H9 (cell line): ENCODE measurements around the gene CAMTA2. TPM values are rescaled to one million over a fixed set of nuclear protein-coding genes. Genes with fewer than 3 reads are reported as not detected.

Experiments
- DNase-seq: peaks from one replicate; pipeline ENCODE4 v3.0.0-alpha.2; 2017
- H2AFZ ChIP-seq: one replicate; pipeline ENCODE4 v1.6.1; 2013; ENCODE audit warnings: mild to moderate bottlenecking, low read length, control low read depth, moderate library complexity
- H2AK5ac ChIP-seq: 2 replicates; pipeline ENCODE4 v1.6.1; 2013; ENCODE audit warnings: low read length, control low read depth, mixed read lengths; ENCODE audit not compliant: insufficient read length
- H2BK120ac ChIP-seq: one replicate; pipeline ENCODE4 v1.6.1; 2013; ENCODE audit warnings: low read depth, mild to moderate bottlenecking, low read length, control low read depth, inconsistent platforms; ENCODE audit not compliant: poor library complexity, severe bottlenecking
- H2BK12ac ChIP-seq: 2 replicates; pipeline ENCODE4 v1.6.1; 2013; ENCODE audit warnings: low read length, control low read depth, mixed read lengths, low read depth; ENCODE audit not compliant: insufficient read length
- H2BK15ac ChIP-seq: 2 replicates; pipeline ENCODE4 v1.6.1; 2013; ENCODE audit warnings: low read depth, low read length, control low read depth
- H2BK20ac ChIP-seq: one replicate; pipeline ENCODE4 v1.6.1; 2013; ENCODE audit warnings: low read depth, mild to moderate bottlenecking, low read length, control low read depth, inconsistent platforms; ENCODE audit not compliant: poor library complexity, severe bottlenecking
- H2BK5ac ChIP-seq: 2 replicates; pipeline ENCODE4 v1.6.1; 2013; ENCODE audit warnings: low read length, control low read depth, mixed read lengths; ENCODE audit not compliant: insufficient read length
- H3K14ac ChIP-seq: 2 replicates; pipeline ENCODE4 v1.6.1; 2013; ENCODE audit warnings: low read length, control low read depth; ENCODE audit not compliant: insufficient read depth
- H3K18ac ChIP-seq: 2 replicates; pipeline ENCODE4 v1.6.1; 2013; ENCODE audit warnings: low read depth, mild to moderate bottlenecking, mixed read lengths, low read length, control low read depth; ENCODE audit not compliant: insufficient read length
- H3K23ac ChIP-seq: 2 replicates; pipeline ENCODE4 v1.6.1; 2013; ENCODE audit warnings: low read length, control low read depth, mixed read lengths, low read depth; ENCODE audit not compliant: insufficient read length
- H3K23me2 ChIP-seq: 2 replicates; pipeline ENCODE4 v1.6.1; 2013; ENCODE audit warnings: low read depth, mild to moderate bottlenecking, mixed read lengths, low read length, control low read depth; ENCODE audit not compliant: insufficient read length, poor library complexity, severe bottlenecking
- H3K27ac ChIP-seq: 2 replicates; pipeline ENCODE4 v1.5.1; 2013; ENCODE audit warnings: low read length, control low read depth, mixed read lengths, low read depth; ENCODE audit not compliant: insufficient read length
- H3K27me3 ChIP-seq: 2 replicates; pipeline ENCODE4 v1.6.1; 2013; ENCODE audit warnings: low read length, control low read depth, inconsistent platforms; ENCODE audit not compliant: insufficient read depth
- H3K4ac ChIP-seq: 2 replicates; pipeline ENCODE4 v1.6.1; 2013; ENCODE audit warnings: low read depth, mild to moderate bottlenecking, control low read depth, inconsistent platforms, low read length, moderate library complexity
- H3K4me1 ChIP-seq: 2 replicates; pipeline ENCODE4 v1.6.1; 2013; ENCODE audit warnings: low read length, control low read depth, inconsistent platforms; ENCODE audit not compliant: insufficient read depth
- H3K4me2 ChIP-seq: 2 replicates; pipeline ENCODE4 v1.6.1; 2013; ENCODE audit warnings: low read length, control low read depth, mixed read lengths; ENCODE audit not compliant: insufficient read length, insufficient read depth
- H3K56ac ChIP-seq: 2 replicates; pipeline ENCODE4 v1.6.1; 2013; ENCODE audit warnings: low read depth, mild to moderate bottlenecking, mixed read lengths, low read length, control low read depth; ENCODE audit not compliant: insufficient read length
- H3K79me1 ChIP-seq: 2 replicates; pipeline ENCODE4 v1.6.1; 2013; ENCODE audit warnings: low read depth, mild to moderate bottlenecking, moderate library complexity, low read length, control low read depth, inconsistent platforms; ENCODE audit not compliant: insufficient read depth, poor library complexity, severe bottlenecking
- H3K79me2 ChIP-seq: 2 replicates; pipeline ENCODE4 v1.6.1; 2013; ENCODE audit warnings: low read length, control low read depth, inconsistent platforms; ENCODE audit not compliant: insufficient read depth
- H3K9ac ChIP-seq: 2 replicates; pipeline ENCODE4 v1.6.1; 2013; ENCODE audit warnings: low read length, control low read depth, mixed read lengths; ENCODE audit not compliant: insufficient read length; ENCODE audit errors: extremely low read depth
- H3K9me3 ChIP-seq: one replicate; pipeline ENCODE4 v1.6.1; 2013; ENCODE audit warnings: low read depth, low read length, inconsistent platforms; ENCODE audit not compliant: control insufficient read depth
- H3T11ph ChIP-seq: one replicate; pipeline ENCODE4 v1.6.1; 2013; ENCODE audit warnings: mild to moderate bottlenecking, low read length, control low read depth, inconsistent platforms
- H4K20me1 ChIP-seq: one replicate; pipeline ENCODE4 v1.6.1; 2013; ENCODE audit not compliant: control insufficient read depth, insufficient read length, insufficient read depth
- H4K5ac ChIP-seq: 2 replicates; pipeline ENCODE4 v1.6.1; 2013; ENCODE audit warnings: low read depth, mild to moderate bottlenecking, mixed read lengths, low read length, control low read depth; ENCODE audit not compliant: insufficient read length
- H4K8ac ChIP-seq: replicated peaks from 2 replicates; pipeline ENCODE4 v1.6.1; 2013; ENCODE audit warnings: low read length, control low read depth, mixed read lengths, low read depth; ENCODE audit not compliant: insufficient read length
- H4K91ac ChIP-seq: 2 replicates; pipeline ENCODE4 v1.6.1; 2013; ENCODE audit warnings: low read depth, mild to moderate bottlenecking, moderate library complexity, mixed read lengths, low read length, control low read depth; ENCODE audit not compliant: insufficient read length
- H3K27ac Mint-ChIP-seq, 3 experiments: 2 replicates in 2 of 3; 3 replicates in 1 of 3; pipeline ENCODE4 v1.8.0; 2020 to 2021; ENCODE audit warnings: mixed read lengths in 3 of 3, mild to moderate bottlenecking in 1 of 3, moderate library complexity in 1 of 3
- H3K27me3 Mint-ChIP-seq: 2 replicates; pipeline ENCODE4 v1.8.0; 2021; ENCODE audit warnings: low read depth, mild to moderate bottlenecking, moderate library complexity, mixed read lengths
- H3K36me3 Mint-ChIP-seq, 3 experiments: 2 replicates in 2 of 3; 3 replicates in 1 of 3; pipeline ENCODE4 v1.8.0; 2020 to 2021; ENCODE audit warnings: low read depth in 3 of 3, mixed read lengths in 3 of 3; ENCODE audit not compliant: insufficient read depth in 1 of 3
- H3K4me1 Mint-ChIP-seq, 2 experiments: 2 replicates each; pipeline ENCODE4 v1.8.0; 2020; ENCODE audit warnings: mixed read lengths in 2 of 2
- H3K4me3 Mint-ChIP-seq, 2 experiments: 2 replicates in 1 of 2; 3 replicates in 1 of 2; pipeline ENCODE4 v1.8.0; 2020 to 2021; ENCODE audit warnings: mild to moderate bottlenecking in 2 of 2, mixed read lengths in 2 of 2, moderate library complexity in 1 of 2
- H3K9me3 Mint-ChIP-seq, 2 experiments: 2 replicates in 1 of 2; 3 replicates in 1 of 2; pipeline ENCODE4 v1.8.0; 2020; ENCODE audit warnings: mild to moderate bottlenecking in 2 of 2, mixed read lengths in 2 of 2, moderate library complexity in 1 of 2
- WGBS: extraction: QIAGEN DNeasy Blood & Tissue Kit; methylation state at CpG from one replicate; pipeline ENCODE4 v1.1.7; 2013; ENCODE audit warnings: missing lambda C conversion rate, low lambda C conversion rate, mixed read lengths; ENCODE audit not compliant: insufficient read length; ENCODE audit errors: extremely low coverage; 5-methylcytosine and 5-hydroxymethylcytosine counted together
- total RNA-seq: library from RNA; stranded (reverse); gene quantifications from 2 replicates; pipeline ENCODE4 v1.2.1, GENCODE V29; 2021
- TF ChIP-seq, protein P1 (sequence below): fragments of 200-600 bp; sonication (generic); conservative IDR thresholded peaks from 3 replicates; pipeline ENCODE4 v1.8.0; 2021; ENCODE audit warnings: antibody characterized with exemption, mild to moderate bottlenecking

CAMTA2 gene
- total RNA-seq, 1 experiment from 2014 or later: 15.6 TPM

DNA sequence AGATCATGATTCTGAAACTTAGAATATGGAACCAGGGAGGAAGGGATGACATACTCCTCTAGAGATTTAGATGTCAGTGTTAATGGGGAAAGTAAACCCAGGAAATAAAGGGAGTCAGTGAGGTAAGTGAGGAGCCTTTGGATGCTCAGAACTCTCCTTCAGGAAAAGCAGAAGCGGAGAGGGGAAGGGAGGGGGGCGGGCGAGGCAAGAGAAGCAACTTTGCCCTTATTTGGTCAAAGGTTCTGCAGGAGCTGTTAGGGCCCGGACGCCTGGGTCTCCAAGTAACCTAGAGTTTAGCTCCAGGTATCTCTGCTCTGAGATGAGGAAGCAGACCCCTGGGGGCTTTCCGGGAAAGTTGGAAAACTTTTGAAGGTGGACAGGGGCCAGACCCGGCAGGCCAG lies 40.5 kb downstream of the CAMTA2 start:
- Histone ChIP-seq H4K20me1 (no peaks in the 10 kb centered on the region), H2BK20ac (no peak overlapping the region), H3T11ph (no peak overlapping the region), H2BK120ac (no peak overlapping the region), H2AFZ (no peak overlapping the region), H3K23ac (no peak overlapping the region), H3K4me1 (peaks cover 4% of the 10 kb centered on the region; the same call in 1 of the 2 replicates), H4K5ac (no peak overlapping the region), H4K8ac (no peak overlapping the region), H3K18ac (no peak overlapping the region), H2BK15ac (no peak overlapping the region), H3K79me1 (peaks cover 4% of the 10 kb centered on the region), H2AK5ac (no peak overlapping the region), H3K14ac (0 out of 2 replicates have a peak overlapping the region, but pooled peaks have one; percentile 31), H3K9me3 (no peaks in the 10 kb centered on the region), H3K27me3 (no peaks in the 10 kb centered on the region), H3K4ac (no peak overlapping the region; the same call in 1 of the 2 replicates), H2BK12ac (no peak overlapping the region), H3K23me2 (peaks cover 23% of the 10 kb centered on the region), H2BK5ac (no peak overlapping the region), H3K9ac (peak overlapping the region; percentile 42), H4K91ac (no peak overlapping the region), H3K79me2 (peaks cover 13% of the 10 kb centered on the region; the same call in 1 of the 2 replicates), H3K4me2 (peak overlapping the region; percentile 72), H3K27ac (no peak overlapping the region), H3K56ac (no peak overlapping the region)
- Mint-ChIP-seq H3K27me3 (peaks cover 5% of the 10 kb centered on the region), H3K9me3 (peaks cover 0 to 2% of the 10 kb centered on the region in 2 experiments; a peak in 2 of 5 replicates), H3K36me3 (peaks cover 27 to 55% (median 46%) of the 10 kb centered on the region in 3 experiments), H3K27ac (peak overlapping the region; percentile 32 to 92 (median 78); a peak in 6 of 7 replicates), H3K4me3 (peak overlapping the region; percentile 95 to 100), H3K4me1 (peaks cover 37 to 38% of the 10 kb centered on the region in 2 experiments)
- DNase-seq: no peak
- TF ChIP-seq, protein P1, sequence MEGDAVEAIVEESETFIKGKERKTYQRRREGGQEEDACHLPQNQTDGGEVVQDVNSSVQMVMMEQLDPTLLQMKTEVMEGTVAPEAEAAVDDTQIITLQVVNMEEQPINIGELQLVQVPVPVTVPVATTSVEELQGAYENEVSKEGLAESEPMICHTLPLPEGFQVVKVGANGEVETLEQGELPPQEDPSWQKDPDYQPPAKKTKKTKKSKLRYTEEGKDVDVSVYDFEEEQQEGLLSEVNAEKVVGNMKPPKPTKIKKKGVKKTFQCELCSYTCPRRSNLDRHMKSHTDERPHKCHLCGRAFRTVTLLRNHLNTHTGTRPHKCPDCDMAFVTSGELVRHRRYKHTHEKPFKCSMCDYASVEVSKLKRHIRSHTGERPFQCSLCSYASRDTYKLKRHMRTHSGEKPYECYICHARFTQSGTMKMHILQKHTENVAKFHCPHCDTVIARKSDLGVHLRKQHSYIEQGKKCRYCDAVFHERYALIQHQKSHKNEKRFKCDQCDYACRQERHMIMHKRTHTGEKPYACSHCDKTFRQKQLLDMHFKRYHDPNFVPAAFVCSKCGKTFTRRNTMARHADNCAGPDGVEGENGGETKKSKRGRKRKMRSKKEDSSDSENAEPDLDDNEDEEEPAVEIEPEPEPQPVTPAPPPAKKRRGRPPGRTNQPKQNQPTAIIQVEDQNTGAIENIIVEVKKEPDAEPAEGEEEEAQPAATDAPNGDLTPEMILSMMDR: no peak
- WGBS: no CpG with 5 or more reads among the region's 7 CpGs
